K562 treated with DMSO at 1 percent for 4 hours (cell line): Measurements from ENCODE around the gene RALY. TPM values are rescaled to one million over a fixed set of nuclear protein-coding genes. Genes with fewer than 3 reads are reported as not detected.

ENCODE experiments used
- total RNA-seq: library from RNA; unstranded; fragments of 300-600 nt; gene quantifications from 2 replicates; pipeline ENCODE4 v1.2.3, GENCODE V29; 2022; ENCODE audit not compliant: insufficient read depth

RALY gene
- total RNA-seq = 218 and 247 TPM in 2 replicates

DNA sequence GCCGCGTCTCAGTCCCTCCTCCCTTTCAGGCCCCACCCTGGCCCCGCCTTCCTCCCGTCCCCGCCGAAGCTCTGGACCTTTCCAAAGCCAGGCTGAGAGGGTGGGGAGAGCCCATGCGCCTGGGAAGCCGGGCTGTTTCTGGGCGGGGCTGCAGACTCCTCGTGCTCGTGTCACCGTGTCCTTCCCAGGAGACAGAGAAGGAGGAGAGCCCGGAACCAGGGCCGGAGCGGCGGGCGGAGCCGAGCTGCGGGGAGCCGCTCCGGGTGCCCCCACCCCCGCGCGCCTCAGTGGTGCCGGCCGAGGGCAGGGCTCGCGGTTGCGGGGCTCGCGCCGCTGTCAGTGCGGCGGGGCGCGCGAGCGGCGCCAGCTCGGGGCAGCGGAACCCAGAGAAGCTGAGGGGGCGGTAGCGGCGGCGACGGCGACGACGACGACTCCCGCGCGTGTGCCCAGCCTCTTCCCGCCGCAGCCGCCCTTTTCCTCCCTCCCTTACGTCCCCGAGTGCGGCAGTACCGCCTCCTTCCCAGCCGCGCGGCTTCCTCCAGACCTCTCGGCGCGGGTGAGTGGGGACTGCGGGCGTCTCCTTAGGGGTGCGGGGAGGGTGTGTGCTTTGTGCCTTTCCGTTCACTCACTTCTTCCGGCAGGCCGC is at the start of gene RALY:
TSS of gene RALY (plus strand) at position 336 of the 646 bp plus-strand sequence. CDS start 78,164 bp downstream, outside the sequence.

DNA sequence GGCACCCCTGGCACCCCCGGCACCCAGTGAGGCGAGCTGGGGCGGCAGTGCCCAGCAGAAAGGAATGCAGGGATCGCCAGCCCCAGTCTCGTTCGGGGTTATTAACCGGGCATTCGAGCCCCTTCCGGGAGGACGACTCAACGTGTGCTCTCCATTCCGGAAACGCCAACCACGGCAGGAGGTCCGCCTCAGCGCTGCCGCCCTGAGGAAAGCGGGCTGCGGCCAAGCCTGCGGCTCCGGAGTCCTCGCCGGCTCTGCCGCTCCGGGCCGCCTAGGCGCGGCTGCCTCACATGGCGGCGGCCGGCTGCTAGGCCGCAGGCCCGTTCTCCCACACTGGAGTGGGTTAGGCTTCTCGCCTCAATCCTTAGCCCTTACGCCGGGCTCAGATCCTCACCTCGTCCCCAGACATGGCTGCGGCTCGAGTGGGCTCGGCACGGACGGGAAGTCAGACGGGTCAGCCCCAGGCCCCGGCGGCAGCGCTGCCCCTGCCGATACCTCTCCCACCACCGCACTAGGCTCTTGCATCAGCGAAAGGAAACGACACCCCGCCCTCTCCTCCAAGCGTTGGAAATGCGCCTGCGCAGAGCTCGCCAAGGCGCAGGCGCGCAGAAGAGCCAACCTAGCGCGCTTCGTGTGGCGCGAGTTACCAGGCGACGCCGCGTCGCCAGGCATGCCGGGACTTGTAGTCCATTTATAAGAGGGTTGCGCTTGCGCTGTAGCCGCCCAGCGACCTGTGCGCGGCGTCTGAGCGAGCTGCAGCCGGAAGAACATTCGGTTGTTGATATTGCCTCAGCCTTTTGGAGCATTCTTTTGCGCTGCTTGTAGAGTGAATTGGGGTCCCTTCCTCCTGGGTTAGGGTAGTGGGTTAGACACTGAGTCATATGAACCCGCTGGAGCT is 118.2 kb downstream of the RALY start, which contains the start of gene EIF2S2:
TSS of gene EIF2S2 (minus strand) at position 542 of the 898 bp plus-strand sequence. CDS start at position 409, 133 bp downstream.

Other genes starting within 250 kb of the RALY start
- 84.5 and 86.3 TPM in 2 replicates for gene CHMP4B, start 182.6 kb upstream of the RALY start, total RNA-seq
- gene EIF2S2, start 118.3 kb downstream of the RALY start, total RNA-seq = 134 and 146 TPM in 2 replicates
- gene ASIP, start 247.5 kb downstream of the RALY start, total RNA-seq = not detected in 2 replicates